Bronchial epithelial cell (primary cell): ENCODE data around the gene SOBP. TPM values are rescaled to one million over a fixed set of nuclear protein-coding genes. Genes with fewer than 3 reads are reported as not detected.

Experiments
- DNase-seq: peaks from one replicate; pipeline ENCODE4 v3.0.0-alpha.2; 2010; ENCODE audit warnings: low read depth
- FAIRE-seq: peaks from 2 replicates; lab custom pipeline; 2011; peaks lifted over from hg19 to GRCh38; lab: Jason Lieb, UNC
- H3K27me3 ChIP-seq: 2 replicates; pipeline ENCODE4 v1.5.1; 2011; ENCODE audit warnings: low read length; ENCODE audit not compliant: control insufficient read depth, insufficient read depth
- H3K36me3 ChIP-seq: 2 replicates; pipeline ENCODE4 v1.5.1; 2011; ENCODE audit warnings: low read length; ENCODE audit not compliant: control insufficient read depth, insufficient read depth
- H3K4me3 ChIP-seq: 2 replicates; pipeline ENCODE4 v1.5.1; 2011; ENCODE audit warnings: mild to moderate bottlenecking, low read depth, low read length, control low read depth
- CTCF ChIP-seq: IDR thresholded peaks from 2 replicates; pipeline ENCODE4 v1.5.1; 2011; ENCODE audit warnings: mild to moderate bottlenecking, moderate library complexity, low read length, control low read depth, inconsistent platforms; ENCODE audit not compliant: insufficient read depth, severe bottlenecking
- total RNA-seq: library from RNA; depleted of rRNA; stranded (reverse); fragments of >200 nt; gene quantifications from 2 replicates; pipeline ENCODE4 v1.2.1, GENCODE V29; 2014

Gene SOBP
- total RNA-seq, 1 donor from 2014 or later = 0.26 TPM

DNA sequence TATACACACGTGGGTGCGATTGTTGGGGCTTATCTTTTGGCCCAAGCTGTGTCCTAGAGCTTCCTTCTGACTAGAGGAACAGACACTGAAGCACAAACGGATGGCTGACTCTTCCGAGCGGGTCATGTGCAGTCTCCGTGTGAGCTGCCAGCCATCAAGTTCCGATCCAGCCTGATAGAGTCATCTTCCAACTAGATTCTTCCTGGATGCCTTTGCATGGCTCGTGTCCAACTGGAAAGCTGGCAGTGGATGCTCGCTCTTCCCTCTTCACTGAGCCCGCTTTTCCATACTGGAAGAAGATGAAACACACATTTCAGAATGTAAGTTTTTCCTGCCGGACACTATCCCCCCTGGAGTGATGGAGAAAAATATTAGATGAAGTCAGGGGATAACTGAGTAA is 186.1 kb downstream of the SOBP start:
- DNase-seq = no peak
- no peak for TF ChIP-seq CTCF
- Histone ChIP-seq H3K36me3 (no peaks in the 10 kb centered on the region), H3K4me3 (no peak overlapping the region), H3K27me3 (no peaks in the 10 kb centered on the region)
- no peak for FAIRE-seq

GRCh38 chr6:107677399-107677798 is 187.5 kb downstream of the SOBP start:
- FAIRE-seq = no peak
- H3K4me3 ChIP-seq = no peak overlapping the region
- no peak for DNase-seq

GRCh38 chr6:107679457-107679856 is 189.5 kb downstream of the SOBP start:
- Histone ChIP-seq H3K4me3 (no peak overlapping the region), H3K27me3 (no peaks in the 10 kb centered on the region), H3K36me3 (no peaks in the 10 kb centered on the region)
- FAIRE-seq = no peak
- no peak for TF ChIP-seq CTCF
- DNase-seq = no peak

More at GRCh38 chr6:107677399-107677798, 187.5 kb downstream of the SOBP start:
- no peaks in the 10 kb centered on the region for H3K36me3 ChIP-seq
- H3K27me3 ChIP-seq = no peaks in the 10 kb centered on the region
- TF ChIP-seq CTCF = no peak

- DNase-seq (no peak), FAIRE-seq (no peak)
- no peak for TF ChIP-seq CTCF
Observed at GRCh38 chr6:107682721-107683120, 192.8 kb downstream of the SOBP start.

DNA sequence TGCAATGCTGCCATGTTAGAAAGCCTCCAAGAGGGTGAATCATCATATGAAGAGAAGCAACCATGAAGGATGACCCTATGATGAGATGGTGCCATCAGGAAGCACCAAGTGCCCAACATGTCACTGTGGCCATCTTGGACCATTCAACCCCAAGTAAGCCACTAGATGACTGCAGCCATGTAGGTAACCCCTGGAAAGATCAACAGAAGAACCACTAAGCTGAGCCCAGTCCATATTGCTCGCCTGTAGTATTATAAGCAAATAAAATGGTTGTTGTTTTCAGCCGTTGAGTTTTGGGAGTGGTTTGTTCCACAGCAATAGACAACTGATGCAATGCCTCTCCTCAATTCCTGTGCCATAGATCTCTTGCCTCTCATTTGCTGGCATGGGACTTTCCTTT is 193.3 kb downstream of the SOBP start:
- no peak for DNase-seq
- Histone ChIP-seq H3K4me3 (no peak overlapping the region), H3K27me3 (no peaks in the 10 kb centered on the region), H3K36me3 (no peaks in the 10 kb centered on the region)
- TF ChIP-seq CTCF = no peak
- FAIRE-seq = no peak

More at GRCh38 chr6:107682721-107683120, 192.8 kb downstream of the SOBP start:
- no peaks in the 10 kb centered on the region for H3K27me3 ChIP-seq
- H3K4me3 ChIP-seq = no peak overlapping the region
- no peaks in the 10 kb centered on the region for H3K36me3 ChIP-seq

DNA sequence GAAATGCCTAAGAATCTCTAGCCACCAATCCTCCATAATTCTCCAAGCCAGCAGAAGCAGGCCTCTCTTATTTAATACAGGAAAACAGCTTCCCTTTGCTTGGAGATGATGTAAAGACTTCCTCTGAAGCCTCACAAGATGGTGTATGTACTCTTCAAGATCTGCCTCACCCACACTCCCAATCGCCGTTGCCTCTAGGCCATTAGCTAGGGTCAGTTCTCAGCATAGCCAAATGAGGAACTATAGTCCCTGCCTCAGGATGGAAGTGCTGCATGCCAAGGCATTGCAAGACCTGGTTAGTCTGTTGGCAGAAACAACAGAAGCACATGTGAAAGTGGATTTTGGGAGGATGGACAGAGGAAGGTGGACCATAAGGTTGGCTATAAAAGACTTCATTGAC is 195.1 kb downstream of the SOBP start:
- FAIRE-seq (no peak), DNase-seq (no peak)
- TF ChIP-seq CTCF = no peak
- Histone ChIP-seq H3K4me3 (no peak overlapping the region), H3K27me3 (no peaks in the 10 kb centered on the region), H3K36me3 (no peaks in the 10 kb centered on the region)
